GM20000 (cell line): ENCODE measurements around the gene SMAP2.

ENCODE experiments used
- DNase-seq: peaks from one replicate; pipeline ENCODE4 v3.0.0; 2012; ENCODE audit warnings: low spot score
- CTCF ChIP-seq: IDR thresholded peaks from 2 replicates; pipeline ENCODE4 v1.5.1; 2012; ENCODE audit warnings: mild to moderate bottlenecking, control low read depth; ENCODE audit errors: extremely low read depth, missing control alignments

Gene SMAP2

DNA sequence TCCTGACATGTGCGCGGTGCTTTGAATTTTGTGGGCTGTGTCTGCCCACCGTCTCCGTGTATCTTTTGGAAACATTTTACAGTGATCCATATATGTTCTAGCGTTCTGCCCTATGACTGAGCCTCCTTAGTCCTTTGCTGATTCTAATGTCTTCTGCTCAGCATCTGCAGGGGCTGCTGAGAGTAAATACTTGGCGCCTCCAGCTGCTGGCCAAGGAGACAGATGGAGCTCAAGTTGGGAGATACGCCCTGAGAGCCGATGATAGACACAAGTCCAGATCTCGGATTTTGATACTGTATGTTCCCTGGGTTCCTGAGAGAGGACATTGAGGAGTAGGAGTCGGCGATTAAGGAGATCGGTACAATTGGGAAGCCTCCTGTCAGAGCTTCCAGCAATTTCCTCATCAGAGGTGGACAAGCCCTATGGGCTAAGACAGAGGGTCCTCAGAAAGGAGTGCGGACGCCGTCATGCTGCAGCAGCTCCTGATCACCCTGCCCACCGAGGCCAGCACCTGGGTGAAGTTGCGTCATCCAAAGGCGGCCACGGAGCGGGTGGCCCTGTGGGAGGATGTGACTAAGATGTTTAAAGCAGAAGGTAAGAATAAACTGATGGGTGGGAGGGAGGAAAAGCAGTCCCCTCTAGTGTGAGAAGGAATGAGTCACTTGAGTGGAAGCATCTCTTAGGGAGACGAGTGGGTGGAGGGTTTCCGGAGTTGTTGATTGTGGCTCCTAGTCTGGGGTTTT, 77.1 kb downstream of the SMAP2 start:
- no peak for TF ChIP-seq CTCF
- DNase-seq: peak; percentile 76

- no peak for DNase-seq
- TF ChIP-seq CTCF: no peak
Observed at GRCh38 chr1:40451238-40451585, 77.7 kb downstream of the SMAP2 start.

DNA sequence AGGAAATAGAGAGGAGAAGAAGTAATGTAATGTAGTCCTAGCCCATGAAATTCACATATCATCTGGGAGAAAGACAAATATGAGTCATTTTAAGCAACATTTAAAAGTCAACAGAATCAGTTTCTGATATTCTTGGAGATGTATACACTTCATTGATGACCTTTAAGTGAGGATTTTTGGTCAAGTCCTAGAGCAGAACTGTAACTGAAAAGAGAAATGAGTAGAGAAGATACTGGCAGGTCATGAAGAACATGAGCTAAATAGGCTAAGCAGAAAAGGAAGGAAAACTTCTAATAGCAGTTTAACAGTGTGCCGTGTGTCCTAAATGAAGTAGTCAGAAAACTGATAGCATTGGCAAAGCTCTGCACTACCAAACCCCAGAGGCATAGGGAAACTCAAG, 81.3 kb downstream of the SMAP2 start:
- no peak for TF ChIP-seq CTCF

GRCh38 chr1:40462956-40463590, 89.5 kb downstream of the SMAP2 start:
- no peak for DNase-seq
- TF ChIP-seq CTCF: no peak

More for the DNA sequence above, 81.3 kb downstream of the SMAP2 start:
- no peak for DNase-seq

DNA sequence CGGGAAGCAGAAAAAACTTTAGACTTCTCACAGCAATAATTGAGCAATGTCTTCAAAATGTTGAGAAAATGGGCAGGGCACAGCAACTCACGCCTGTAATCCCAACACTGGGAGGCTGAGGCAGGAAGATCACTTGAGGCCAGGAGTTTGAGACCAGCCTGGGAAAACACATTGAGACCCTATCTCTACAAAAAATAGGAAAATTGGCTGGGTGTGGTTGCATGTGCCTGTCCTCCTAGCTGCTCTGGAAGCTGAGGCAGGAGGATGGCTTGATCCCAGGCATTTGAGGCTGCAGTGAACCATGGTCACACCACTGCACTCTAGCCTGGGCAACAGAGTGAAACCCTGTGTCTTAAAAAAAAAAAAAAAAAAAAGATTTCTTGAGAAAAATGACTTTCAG, 95.8 kb downstream of the SMAP2 start:
- no peak for DNase-seq
- no peak for TF ChIP-seq CTCF
